ENCODE data around the gene TMEM240.

Gene TMEM240

GRCh38 chr1:1545946-1546737, 5.7 kb upstream of the TMEM240 start:
- Histone ChIP-seq H3K4me3 (ENCODE audit: low read depth, low read length) (no peak overlapping the region), H3K27me3 (replicated peaks) (no peaks in the 10 kb centered on the region), H3K36me3 (replicated peaks) (peaks cover 17% of the 10 kb centered on the region), H3K27ac (no peak overlapping the region)
- no peak for DNase-seq
- no peak for TF ChIP-seq CTCF (IDR thresholded peaks at IDR 0.05; ENCODE audit: low read depth, low read length, missing control alignments)
- in situ Hi-C loops (cut with HindIII; ENCODE audit: low pct_ligation_motif_present, low sequenced_read_pairs): no loop called here

DNA sequence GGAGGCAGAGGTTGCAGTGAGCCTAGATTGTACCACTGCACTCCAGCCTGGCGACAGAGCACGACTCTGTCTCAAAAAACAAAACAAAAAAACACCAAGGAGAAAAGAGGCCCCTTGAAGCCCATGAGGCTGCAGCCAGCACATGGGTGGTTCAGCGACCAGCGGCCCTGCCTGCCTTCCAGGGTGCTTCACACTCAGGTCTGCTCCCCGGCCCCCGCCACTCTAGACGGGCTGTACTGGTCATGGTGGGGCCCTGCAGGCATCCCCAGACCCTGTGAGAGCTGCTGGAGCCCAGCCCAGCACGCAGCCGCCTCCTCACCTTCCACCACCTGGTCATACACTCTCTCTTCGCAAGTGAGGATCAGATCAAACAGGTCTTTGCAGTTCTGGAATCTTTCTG, 4.1 kb upstream of the TMEM240 start:
- TF ChIP-seq CTCF (IDR thresholded peaks at IDR 0.05; ENCODE audit: low read depth, low read length, missing control alignments): no peak
- H3K27me3 ChIP-seq (replicated peaks): no peaks in the 10 kb centered on the region
- no peak overlapping the region for H3K27ac ChIP-seq
- no peak for DNase-seq
- H3K4me3 ChIP-seq (ENCODE audit: low read depth, low read length): no peak overlapping the region
- H3K36me3 ChIP-seq (replicated peaks): peaks cover 17% of the 10 kb centered on the region
- in situ Hi-C loops (cut with HindIII; ENCODE audit: low pct_ligation_motif_present, low sequenced_read_pairs): no loop called here

- TF ChIP-seq CTCF (IDR thresholded peaks at IDR 0.05; ENCODE audit: low read depth, low read length, missing control alignments): no peak
- H3K27ac ChIP-seq: no peak overlapping the region
- in situ Hi-C loops (cut with HindIII; ENCODE audit: low pct_ligation_motif_present, low sequenced_read_pairs): no loop called here
- H3K4me3 ChIP-seq (ENCODE audit: low read depth, low read length): no peak overlapping the region
- no peak for DNase-seq
- H3K27me3 ChIP-seq (replicated peaks): no peaks in the 10 kb centered on the region
- H3K36me3 ChIP-seq (replicated peaks): peaks cover 17% of the 10 kb centered on the region
Observed at GRCh38 chr1:1543706-1544099, 3.3 kb upstream of the TMEM240 start.

DNA sequence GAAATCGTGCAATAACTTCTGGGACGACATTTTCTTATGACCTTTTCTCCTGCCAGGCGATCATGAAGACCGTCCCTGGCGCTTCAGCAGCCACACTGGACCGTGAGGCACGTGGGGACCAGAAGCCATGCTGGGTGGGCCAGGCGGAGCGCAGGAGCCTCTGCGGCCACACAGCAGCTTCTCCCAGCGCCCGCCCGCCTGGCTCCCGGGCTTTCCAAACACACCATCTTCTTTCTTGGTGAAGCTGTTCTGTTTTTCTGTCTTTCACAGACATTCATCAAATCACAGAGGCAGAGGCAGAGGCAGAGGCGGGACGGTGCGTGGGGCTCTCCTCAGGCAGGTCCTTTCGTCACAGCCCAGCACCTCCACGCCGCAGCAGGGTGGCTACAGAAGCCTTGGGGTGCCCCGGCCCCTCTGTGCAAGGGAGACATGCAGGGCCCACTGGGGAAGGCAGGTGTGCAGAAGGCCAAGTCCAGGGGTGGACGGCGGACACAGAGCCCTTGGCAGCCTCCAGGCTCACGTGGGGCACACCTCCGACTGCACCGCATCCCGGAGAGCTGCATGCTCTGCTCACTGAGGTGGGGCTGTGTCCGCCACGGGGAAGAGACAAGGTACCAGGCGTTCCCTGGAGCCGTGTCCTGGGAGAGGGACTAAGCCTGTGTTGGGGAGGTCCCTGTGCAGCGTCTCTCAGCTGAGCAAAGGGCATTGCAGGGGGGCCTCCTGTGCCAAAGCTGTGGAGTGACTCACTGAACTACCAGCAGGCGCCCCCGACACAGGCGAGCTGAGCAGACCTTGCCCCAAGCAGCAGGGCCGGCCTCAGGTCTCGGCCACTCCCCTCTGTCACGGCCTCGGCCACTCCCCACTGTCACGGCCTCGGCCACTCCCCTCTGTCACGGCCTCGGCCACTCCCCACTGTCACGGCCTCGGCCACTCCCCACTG, 2.6 kb upstream of the TMEM240 start:
- no peaks in the 10 kb centered on the region for H3K27me3 ChIP-seq (replicated peaks)
- H3K27ac ChIP-seq: no peak overlapping the region
- no peak overlapping the region for H3K4me3 ChIP-seq (ENCODE audit: low read depth, low read length)
- no peak for TF ChIP-seq CTCF (IDR thresholded peaks at IDR 0.05; ENCODE audit: low read depth, low read length, missing control alignments)
- no peak for DNase-seq
- peaks cover 17% of the 10 kb centered on the region for H3K36me3 ChIP-seq (replicated peaks)
- in situ Hi-C loops (cut with HindIII; ENCODE audit: low pct_ligation_motif_present, low sequenced_read_pairs): no loop called here

DNA sequence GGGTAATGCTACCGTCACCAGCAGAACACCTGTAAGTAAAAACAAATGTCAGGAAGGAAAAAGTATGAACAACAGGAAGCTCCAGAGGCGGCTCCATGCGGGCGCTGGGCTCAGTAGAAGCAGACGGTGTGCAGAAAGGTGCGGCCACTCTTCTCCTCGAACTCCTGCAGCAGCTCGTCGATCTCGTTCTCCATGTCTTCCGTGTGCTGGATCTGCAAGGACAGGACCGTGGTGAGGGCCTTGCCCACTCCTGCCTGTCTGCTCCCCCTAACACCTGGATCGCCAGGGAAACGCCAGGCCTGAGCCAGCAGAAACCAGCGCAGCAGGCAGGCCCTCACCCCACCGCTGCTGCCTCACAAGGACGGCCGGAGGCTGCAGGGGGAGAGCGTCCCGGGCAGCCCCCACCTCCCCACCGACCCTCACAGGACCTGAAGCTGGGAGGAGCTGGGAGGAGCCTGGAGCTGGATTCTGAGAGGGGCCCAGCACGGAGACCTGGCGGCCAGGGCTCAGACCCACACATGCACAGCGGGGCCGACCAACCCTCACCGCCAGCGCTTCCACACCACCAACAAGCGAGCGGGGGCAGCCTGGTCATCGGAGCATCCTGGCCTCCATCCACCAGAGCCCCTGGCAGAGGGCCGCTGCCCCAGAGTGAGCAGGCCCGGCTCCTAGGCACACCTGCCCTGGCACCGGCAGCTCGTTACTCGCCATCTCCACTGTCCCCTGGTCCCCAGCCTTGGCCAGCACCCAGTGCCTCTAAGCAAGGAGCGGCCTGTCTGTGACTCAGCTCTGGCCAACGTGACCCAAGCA, 1.7 kb upstream of the TMEM240 start:
- Histone ChIP-seq H3K27me3 (replicated peaks) (no peaks in the 10 kb centered on the region), H3K36me3 (replicated peaks) (peaks cover 17% of the 10 kb centered on the region), H3K27ac (no peak overlapping the region), H3K4me3 (ENCODE audit: low read depth, low read length) (no peak overlapping the region)
- DNase-seq: no peak
- in situ Hi-C loops (cut with HindIII; ENCODE audit: low pct_ligation_motif_present, low sequenced_read_pairs): no loop called here
- no peak for TF ChIP-seq CTCF (IDR thresholded peaks at IDR 0.05; ENCODE audit: low read depth, low read length, missing control alignments)
